Activated B cell treated with CpG ODN at 0.5 μM for 24 hours (primary cell): ENCODE data around the gene ADCY10. TPM values are rescaled to one million over a fixed set of nuclear protein-coding genes. Genes with fewer than 3 reads are reported as not detected.

Experiments used
- ATAC-seq: fragments of 200-7000 bp; cut with Tn5 transposase; one replicate; pipeline ENCODE4 v1.10.0; 2021; ENCODE audit warnings: low read depth, mild to moderate bottlenecking, moderate library complexity
- CTCF ChIA-PET: fragments of 350-600 bp; sonication (Branson Sonifier 250); formaldehyde crosslinking; loops from one replicate; lab custom pipeline; 2021; ENCODE audit warnings: antibody characterized with exemption; lab: Charles Lee
- POLR2A ChIA-PET: fragments of 350-600 bp; sonication (Branson Sonifier 250); formaldehyde crosslinking; loops from one replicate; lab custom pipeline; 2021; ENCODE audit warnings: antibody characterized with exemption; lab: Charles Lee
- DNase-seq: peaks from one replicate; pipeline ENCODE4 v3.0.0; 2022
- H3K27ac Mint-ChIP-seq: one replicate; pipeline ENCODE4 v1.8.0; 2020; ENCODE audit warnings: mixed read lengths
- H3K27me3 Mint-ChIP-seq: one replicate; pipeline ENCODE4 v1.8.0; 2021; ENCODE audit warnings: mixed read lengths
- H3K36me3 Mint-ChIP-seq: one replicate; pipeline ENCODE4 v1.8.0; 2021; ENCODE audit warnings: low read depth, mixed read lengths
- H3K4me1 Mint-ChIP-seq: one replicate; pipeline ENCODE4 v1.8.0; 2021; ENCODE audit warnings: mixed read lengths
- H3K4me3 Mint-ChIP-seq: one replicate; pipeline ENCODE4 v1.8.0; 2020; ENCODE audit warnings: mild to moderate bottlenecking, mixed read lengths
- H3K9me3 Mint-ChIP-seq: one replicate; pipeline ENCODE4 v1.8.0; 2020; ENCODE audit warnings: mixed read lengths
- CTCF ChIP-seq: fragments of 200-600 bp; IDR thresholded peaks from one replicate; pipeline ENCODE4 v1.8.0; 2022; ENCODE audit warnings: antibody characterized with exemption, mild to moderate bottlenecking
- intact Hi-C: fragments of 100-400 bp; cut with micrococcal nuclease; formaldehyde crosslinking; loops from one replicate; pipeline ENCODE4 v1.15.1; 2024
- total RNA-seq: library from RNA; stranded (reverse); gene quantifications from 2 replicates; pipeline ENCODE4 v1.2.3, GENCODE V29; 2022

Gene ADCY10
- total RNA-seq, 1 donor from 2014 or later: 0.20 TPM

GRCh38 chr1:167923324-167924056, 9.6 kb upstream of the ADCY10 start:
- POLR2A ChIA-PET: interaction anchor here (0.6 kb wide), 1 partner anchor 210 kb away, joined by 4 read pairs; no protein-coding TSS in a partner anchor
- DNase-seq: no peak
- Mint-ChIP-seq H3K27me3 (no peaks in the 10 kb centered on the region), H3K36me3 (peaks cover 22% of the 10 kb centered on the region), H3K27ac (no peak overlapping the region), H3K4me1 (peaks cover 14% of the 10 kb centered on the region), H3K9me3 (no peaks in the 10 kb centered on the region), H3K4me3 (no peak overlapping the region)
- no peak for ATAC-seq
- CTCF ChIA-PET: no interaction called here
- no peak for TF ChIP-seq CTCF
- intact Hi-C loops: no loop called here

DNA sequence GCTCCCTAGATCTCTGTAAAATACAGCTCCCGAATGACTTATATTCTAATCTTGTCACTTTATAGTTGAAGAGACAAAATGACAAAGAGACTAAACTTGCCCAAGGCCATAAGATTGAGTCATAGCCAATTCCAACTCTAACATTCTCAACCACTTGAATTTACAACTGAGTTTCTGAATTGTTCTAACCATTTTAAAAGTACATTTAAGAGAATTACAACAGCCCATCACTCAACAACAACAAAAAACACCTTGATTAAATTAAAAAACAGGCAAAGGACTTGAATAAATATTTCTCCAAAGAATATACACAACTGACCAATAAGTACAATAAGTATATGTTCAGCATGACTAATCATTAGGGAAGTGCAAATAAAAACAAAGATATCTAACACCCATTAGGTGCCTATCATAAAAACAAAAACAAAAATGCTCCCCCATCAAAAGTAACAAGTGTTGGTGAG, 8.7 kb upstream of the ADCY10 start:
- Mint-ChIP-seq H3K4me3 (no peak overlapping the region), H3K9me3 (no peaks in the 10 kb centered on the region), H3K27ac (no peak overlapping the region), H3K4me1 (peaks cover 14% of the 10 kb centered on the region), H3K27me3 (no peaks in the 10 kb centered on the region), H3K36me3 (peaks cover 28% of the 10 kb centered on the region)
- DNase-seq (no peak), ATAC-seq (no peak)
- ChIA-PET CTCF (no interaction called here), POLR2A (no interaction called here)
- intact Hi-C loops: no loop called here
- TF ChIP-seq CTCF: no peak

- DNase-seq: no peak
- Mint-ChIP-seq H3K27me3 (no peaks in the 10 kb centered on the region), H3K4me3 (no peak overlapping the region), H3K9me3 (no peaks in the 10 kb centered on the region), H3K4me1 (peaks cover 11% of the 10 kb centered on the region), H3K27ac (no peak overlapping the region), H3K36me3 (peaks cover 34% of the 10 kb centered on the region)
- no peak for ATAC-seq
- intact Hi-C loops: no loop called here
- no peak for TF ChIP-seq CTCF
- CTCF ChIA-PET: no interaction called here
- POLR2A ChIA-PET: interaction anchor here (0.6 kb wide), 1 partner anchor 211 kb away, joined by 3 read pairs; no protein-coding TSS in a partner anchor
Measured at GRCh38 chr1:167922023-167922422, 8.1 kb upstream of the ADCY10 start.

- ATAC-seq (no peak), DNase-seq (no peak)
- intact Hi-C loops: no loop called here
- no peak overlapping the region for H3K27ac Mint-ChIP-seq
- CTCF ChIA-PET: no interaction called here
- POLR2A ChIA-PET: interaction anchor here (1.7 kb wide), 1 partner anchor 20 kb away, joined by 9 read pairs; the partner anchor contains the start of genes DCAF6 and MPC2
- peaks cover 38% of the 10 kb centered on the region for H3K36me3 Mint-ChIP-seq
- no peaks in the 10 kb centered on the region for H3K9me3 Mint-ChIP-seq
- H3K4me3 Mint-ChIP-seq: no peak overlapping the region
- no peaks in the 10 kb centered on the region for H3K27me3 Mint-ChIP-seq
- no peak for TF ChIP-seq CTCF
- H3K4me1 Mint-ChIP-seq: peaks cover under 1% of the 10 kb centered on the region
Measured at GRCh38 chr1:167916766-167917511, 3.0 kb upstream of the ADCY10 start.

- ChIA-PET POLR2A (no interaction called here), CTCF (no interaction called here)
- ATAC-seq (no peak), DNase-seq (no peak)
- H3K4me3 Mint-ChIP-seq: no peak overlapping the region
- no peak overlapping the region for H3K27ac Mint-ChIP-seq
- intact Hi-C loops: no loop called here
- no peaks in the 10 kb centered on the region for H3K4me1 Mint-ChIP-seq
- H3K27me3 Mint-ChIP-seq: no peaks in the 10 kb centered on the region
- TF ChIP-seq CTCF: no peak
- peaks cover 37% of the 10 kb centered on the region for H3K36me3 Mint-ChIP-seq
- H3K9me3 Mint-ChIP-seq: no peaks in the 10 kb centered on the region
Measured at GRCh38 chr1:167915569-167915968, 1.6 kb upstream of the ADCY10 start.
